Thyroid gland (tissue), 4 donors: ENCODE results near the gene EEFSEC.

ENCODE experiments used
- CTCF ChIP-seq, 6 experiments: fragments of 200-600 bp in 3 of 6; fragments of 450-650 bp in 3 of 6; sonication (generic) in 3 of 6; IDR thresholded peaks; one replicate each; pipeline ENCODE4 v1.5.1; 2016 to 2019; ENCODE audit warnings: antibody characterized with exemption in 6 of 6, mild to moderate bottlenecking in 2 of 6, inconsistent platforms in 1 of 6, moderate library complexity in 1 of 6
- POLR2A ChIP-seq, 2 donors: fragments of 450-650 bp; IDR thresholded peaks; one replicate each; pipeline ENCODE4 v1.6.1; 2017; ENCODE audit warnings: antibody characterized with exemption in 2 of 2, mild to moderate bottlenecking in 2 of 2, moderate library complexity in 1 of 2

- TF ChIP-seq POLR2A (IDR thresholded peaks at IDR 0.05) = no peak
- no peak for TF ChIP-seq CTCF (IDR thresholded peaks at IDR 0.05)
Measured at GRCh38 chr3:128107834-128108233, 45.4 kb upstream of the EEFSEC start.
